Glutamatergic neuron (in vitro differentiated cells): ENCODE data around the gene ZNF438. TPM values are rescaled to one million over a fixed set of nuclear protein-coding genes. Genes with fewer than 3 reads are reported as not detected.

Source experiments
- DNase-seq: peaks from one replicate; pipeline ENCODE4 v3.0.0; 2022
- H3K27ac Mint-ChIP-seq: one replicate; pipeline ENCODE4 v1.8.0; 2020; ENCODE audit warnings: mild to moderate bottlenecking, mixed read lengths, inconsistent platforms; ENCODE audit not compliant: unreplicated experiment
- H3K27me3 Mint-ChIP-seq: one replicate; pipeline ENCODE4 v1.8.0; 2020; ENCODE audit warnings: mild to moderate bottlenecking, moderate library complexity, mixed read lengths, inconsistent platforms; ENCODE audit not compliant: unreplicated experiment
- H3K36me3 Mint-ChIP-seq: one replicate; pipeline ENCODE4 v1.8.0; 2020; ENCODE audit warnings: mild to moderate bottlenecking, mixed read lengths, inconsistent platforms; ENCODE audit not compliant: unreplicated experiment
- H3K4me1 Mint-ChIP-seq: one replicate; pipeline ENCODE4 v1.8.0; 2020; ENCODE audit warnings: mild to moderate bottlenecking, low read depth, mixed read lengths, inconsistent platforms; ENCODE audit not compliant: unreplicated experiment
- H3K4me3 Mint-ChIP-seq: one replicate; pipeline ENCODE4 v1.8.0; 2020; ENCODE audit warnings: mild to moderate bottlenecking, mixed read lengths, inconsistent platforms; ENCODE audit not compliant: unreplicated experiment
- H3K9me3 Mint-ChIP-seq: one replicate; pipeline ENCODE4 v1.8.0; 2020; ENCODE audit warnings: mild to moderate bottlenecking, moderate library complexity, mixed read lengths, inconsistent platforms; ENCODE audit not compliant: unreplicated experiment
- total RNA-seq: library from RNA; stranded (reverse); fragmentation: NEBNext Ultra II Directional; extraction: Animal tissue kit (Norgen Biotek cat#: 25700); gene quantifications from one replicate; pipeline ENCODE4 v1.2.1, GENCODE V29; 2021; ENCODE audit not compliant: unreplicated experiment
- TF ChIP-seq, protein P1 (sequence below): fragments of 200-600 bp; sonication (generic); IDR thresholded peaks from one replicate; pipeline ENCODE4 v1.5.0; 2021; ENCODE audit not compliant: partially characterized antibody, unreplicated experiment

ZNF438 gene
- total RNA-seq, 1 donor from 2014 or later: 3.5 TPM

DNA sequence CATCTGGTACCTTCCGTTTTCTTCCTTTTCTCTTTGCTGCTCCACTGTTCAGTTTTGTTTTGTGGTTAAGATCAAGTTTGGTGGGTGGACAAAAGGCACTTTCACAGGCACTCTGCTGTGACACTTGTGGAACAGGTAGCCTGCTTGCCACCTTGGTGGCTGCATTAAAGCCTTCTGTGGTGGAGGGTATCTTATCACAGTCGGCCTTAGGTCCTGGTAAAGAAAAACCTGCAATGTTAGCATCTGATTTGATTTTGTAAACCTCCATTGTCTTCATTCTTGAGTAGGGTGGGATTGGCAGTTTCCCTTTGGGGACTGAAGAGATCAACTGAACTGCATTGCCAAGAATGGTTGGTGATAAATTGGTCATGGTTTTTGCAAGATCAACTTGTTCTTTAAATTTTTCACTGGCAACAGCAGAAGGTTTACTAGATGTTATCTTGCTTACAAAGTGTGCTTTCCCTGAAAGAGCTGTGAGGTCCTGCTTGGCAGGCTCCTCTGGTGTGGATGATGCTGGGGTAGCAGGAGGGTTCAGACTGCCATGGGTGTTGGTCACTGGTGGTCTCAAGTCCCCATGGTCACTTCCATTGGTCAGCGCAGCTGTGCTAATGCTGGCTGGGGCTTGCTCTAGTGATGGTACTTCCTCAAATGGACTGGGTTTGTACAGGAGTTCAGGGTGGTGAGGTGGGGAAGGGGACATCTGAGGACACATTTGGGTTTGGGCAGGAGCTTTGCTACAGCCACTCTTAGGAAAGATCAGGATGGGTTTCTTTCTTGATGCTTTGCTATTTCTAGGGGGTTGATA lies 182.2 kb downstream of the ZNF438 start:
- Mint-ChIP-seq H3K4me3 (no peak overlapping the region), H3K27ac (no peak overlapping the region), H3K36me3 (peaks cover 20% of the 10 kb centered on the region), H3K27me3 (no peaks in the 10 kb centered on the region), H3K9me3 (peaks cover 6% of the 10 kb centered on the region), H3K4me1 (no peaks in the 10 kb centered on the region)
- TF ChIP-seq, protein P1, sequence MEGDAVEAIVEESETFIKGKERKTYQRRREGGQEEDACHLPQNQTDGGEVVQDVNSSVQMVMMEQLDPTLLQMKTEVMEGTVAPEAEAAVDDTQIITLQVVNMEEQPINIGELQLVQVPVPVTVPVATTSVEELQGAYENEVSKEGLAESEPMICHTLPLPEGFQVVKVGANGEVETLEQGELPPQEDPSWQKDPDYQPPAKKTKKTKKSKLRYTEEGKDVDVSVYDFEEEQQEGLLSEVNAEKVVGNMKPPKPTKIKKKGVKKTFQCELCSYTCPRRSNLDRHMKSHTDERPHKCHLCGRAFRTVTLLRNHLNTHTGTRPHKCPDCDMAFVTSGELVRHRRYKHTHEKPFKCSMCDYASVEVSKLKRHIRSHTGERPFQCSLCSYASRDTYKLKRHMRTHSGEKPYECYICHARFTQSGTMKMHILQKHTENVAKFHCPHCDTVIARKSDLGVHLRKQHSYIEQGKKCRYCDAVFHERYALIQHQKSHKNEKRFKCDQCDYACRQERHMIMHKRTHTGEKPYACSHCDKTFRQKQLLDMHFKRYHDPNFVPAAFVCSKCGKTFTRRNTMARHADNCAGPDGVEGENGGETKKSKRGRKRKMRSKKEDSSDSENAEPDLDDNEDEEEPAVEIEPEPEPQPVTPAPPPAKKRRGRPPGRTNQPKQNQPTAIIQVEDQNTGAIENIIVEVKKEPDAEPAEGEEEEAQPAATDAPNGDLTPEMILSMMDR: no peak
- no peak for DNase-seq

DNA sequence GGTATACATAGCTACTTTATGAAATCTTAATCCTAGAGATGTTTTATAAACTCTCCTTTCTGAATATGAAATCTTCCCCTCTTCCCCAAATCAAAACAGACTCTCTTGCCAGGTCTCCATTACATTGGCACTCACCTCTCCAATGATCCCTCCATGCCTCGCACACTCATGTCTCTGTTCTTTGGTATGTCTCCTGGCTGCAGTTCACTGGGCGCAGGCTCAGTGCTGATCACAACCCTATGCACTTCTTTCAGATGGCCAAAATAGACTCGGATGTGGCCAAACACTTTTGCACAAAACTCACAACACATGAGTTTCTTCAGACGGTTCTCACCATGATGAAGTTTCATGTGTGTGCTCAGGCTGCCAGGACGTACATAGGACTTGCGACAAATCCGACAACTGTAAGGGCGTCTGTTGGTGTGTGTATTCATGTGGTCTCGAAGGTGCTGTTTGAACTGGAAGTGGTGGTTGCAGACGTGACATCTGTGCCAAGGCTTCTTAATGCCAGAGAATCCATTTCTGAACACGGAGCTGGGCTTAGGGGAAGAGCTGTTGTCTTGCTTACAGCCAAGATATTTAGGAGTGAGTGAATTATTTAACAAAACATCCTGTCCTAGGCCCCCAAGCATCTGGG lies 183.2 kb downstream of the ZNF438 start:
- Mint-ChIP-seq H3K4me3 (no peak overlapping the region), H3K4me1 (no peaks in the 10 kb centered on the region), H3K27me3 (no peaks in the 10 kb centered on the region), H3K36me3 (peaks cover 20% of the 10 kb centered on the region), H3K9me3 (peaks cover 6% of the 10 kb centered on the region), H3K27ac (no peak overlapping the region)
- DNase-seq: no peak
- TF ChIP-seq, protein P1: no peak

DNA sequence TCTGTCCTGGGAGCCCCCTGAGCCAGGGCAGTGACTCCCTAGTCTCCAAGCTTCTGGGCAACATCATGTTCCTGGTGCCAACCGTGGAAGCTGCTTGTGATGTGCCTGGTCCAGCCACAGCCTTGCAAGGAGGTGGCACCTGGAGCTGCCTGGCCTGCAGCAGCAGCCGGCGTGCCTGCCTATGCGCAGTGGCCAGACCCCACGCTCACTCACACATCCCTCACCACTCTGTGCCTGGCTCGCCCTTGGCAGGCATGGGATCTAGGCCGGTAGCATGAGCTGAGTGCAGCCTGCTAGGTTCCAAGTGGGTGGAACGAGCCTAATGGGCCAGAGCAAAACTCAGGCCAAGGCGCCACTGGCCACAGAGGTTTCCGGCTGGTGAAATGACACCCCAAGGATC lies 184.0 kb downstream of the ZNF438 start:
- peaks cover 6% of the 10 kb centered on the region for H3K9me3 Mint-ChIP-seq
- peaks cover 20% of the 10 kb centered on the region for H3K36me3 Mint-ChIP-seq
- no peak for DNase-seq
- TF ChIP-seq, protein P1: no peak
- no peaks in the 10 kb centered on the region for H3K4me1 Mint-ChIP-seq
- no peak overlapping the region for H3K27ac Mint-ChIP-seq
- H3K27me3 Mint-ChIP-seq: no peaks in the 10 kb centered on the region
- H3K4me3 Mint-ChIP-seq: no peak overlapping the region

DNA sequence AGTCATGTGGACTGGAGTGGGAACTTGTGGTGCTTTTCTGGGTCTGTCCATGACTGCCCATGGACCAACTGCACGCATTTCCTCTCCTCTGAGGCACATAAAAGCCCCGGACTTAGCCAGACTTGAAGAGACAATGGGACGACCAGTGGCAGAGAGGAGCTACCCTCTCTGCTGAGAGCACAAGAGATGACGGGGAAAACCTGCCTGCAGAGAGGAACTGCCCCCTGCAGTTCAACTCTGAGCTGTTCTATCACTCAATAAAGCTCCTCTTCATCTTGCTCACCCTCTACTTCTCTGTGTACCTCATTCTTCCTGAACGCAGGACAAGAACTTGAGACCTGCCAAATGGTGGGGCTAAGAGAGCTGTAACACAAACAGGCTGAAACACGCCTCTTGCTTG lies 184.5 kb downstream of the ZNF438 start:
- Mint-ChIP-seq H3K27ac (no peak overlapping the region), H3K9me3 (peaks cover 6% of the 10 kb centered on the region)

DNA sequence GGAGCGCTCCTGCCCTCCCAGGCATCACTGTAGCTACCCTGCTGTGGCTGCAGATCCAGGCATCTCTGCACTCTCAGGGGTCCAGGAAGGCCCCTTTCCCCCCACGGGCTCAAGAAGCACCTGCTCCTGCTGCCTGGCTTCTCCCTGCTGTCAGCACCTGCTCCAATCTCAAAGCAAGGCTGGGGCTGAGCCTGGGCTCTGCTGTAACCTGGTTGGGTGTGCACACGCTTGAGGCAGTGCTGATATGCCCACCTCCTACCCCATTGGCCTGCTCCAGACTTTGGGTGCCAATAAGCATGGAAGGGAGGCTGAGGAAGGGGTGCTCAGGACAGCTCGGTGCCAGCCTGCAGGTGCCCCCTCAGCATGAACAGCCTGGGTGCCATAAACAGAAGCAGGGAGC lies 185.0 kb downstream of the ZNF438 start:
- H3K4me1 Mint-ChIP-seq: no peaks in the 10 kb centered on the region
- no peak overlapping the region for H3K4me3 Mint-ChIP-seq
- H3K36me3 Mint-ChIP-seq: peaks cover 20% of the 10 kb centered on the region
- H3K27me3 Mint-ChIP-seq: no peaks in the 10 kb centered on the region
- H3K9me3 Mint-ChIP-seq: peaks cover 6% of the 10 kb centered on the region
- no peak for DNase-seq
- no peak overlapping the region for H3K27ac Mint-ChIP-seq
- TF ChIP-seq, protein P1: no peak

More for the DNA sequence above, 184.5 kb downstream of the ZNF438 start:
- no peaks in the 10 kb centered on the region for H3K27me3 Mint-ChIP-seq
- H3K36me3 Mint-ChIP-seq: peaks cover 20% of the 10 kb centered on the region
- TF ChIP-seq, protein P1: no peak
- H3K4me1 Mint-ChIP-seq: no peaks in the 10 kb centered on the region
- DNase-seq: no peak
- no peak overlapping the region for H3K4me3 Mint-ChIP-seq
